GM12873 (cell line): ENCODE results near the gene KLHL33.

ENCODE experiments used
- TF ChIP-seq, protein P1 (sequence below): IDR thresholded peaks from 2 replicates; pipeline ENCODE4 v1.5.1; 2012; ENCODE audit warnings: low read depth, mild to moderate bottlenecking, moderate library complexity, low read length, control low read depth; ENCODE audit not compliant: insufficient read depth; ENCODE audit errors: missing control alignments

KLHL33 gene

DNA sequence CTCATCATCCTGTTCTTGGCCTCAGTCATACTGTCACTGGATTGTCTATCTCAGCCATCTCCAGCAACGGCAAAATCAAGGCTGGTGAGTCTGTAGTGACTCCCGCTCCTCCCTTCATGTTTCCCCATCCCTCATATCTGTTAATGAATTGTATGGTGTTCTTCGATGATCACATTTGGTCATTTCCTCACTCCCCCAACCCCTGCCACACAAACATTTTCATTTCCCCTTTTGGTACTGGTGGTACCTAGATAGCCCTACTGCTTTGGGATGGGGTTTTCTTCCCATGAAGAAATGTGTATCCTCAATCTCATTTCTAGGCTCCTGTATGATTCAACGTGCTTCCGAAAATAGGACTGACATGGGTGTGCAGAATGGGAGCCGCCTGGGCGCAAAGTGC lies 2.7 kb upstream of the KLHL33 start:
- TF ChIP-seq, protein P1, sequence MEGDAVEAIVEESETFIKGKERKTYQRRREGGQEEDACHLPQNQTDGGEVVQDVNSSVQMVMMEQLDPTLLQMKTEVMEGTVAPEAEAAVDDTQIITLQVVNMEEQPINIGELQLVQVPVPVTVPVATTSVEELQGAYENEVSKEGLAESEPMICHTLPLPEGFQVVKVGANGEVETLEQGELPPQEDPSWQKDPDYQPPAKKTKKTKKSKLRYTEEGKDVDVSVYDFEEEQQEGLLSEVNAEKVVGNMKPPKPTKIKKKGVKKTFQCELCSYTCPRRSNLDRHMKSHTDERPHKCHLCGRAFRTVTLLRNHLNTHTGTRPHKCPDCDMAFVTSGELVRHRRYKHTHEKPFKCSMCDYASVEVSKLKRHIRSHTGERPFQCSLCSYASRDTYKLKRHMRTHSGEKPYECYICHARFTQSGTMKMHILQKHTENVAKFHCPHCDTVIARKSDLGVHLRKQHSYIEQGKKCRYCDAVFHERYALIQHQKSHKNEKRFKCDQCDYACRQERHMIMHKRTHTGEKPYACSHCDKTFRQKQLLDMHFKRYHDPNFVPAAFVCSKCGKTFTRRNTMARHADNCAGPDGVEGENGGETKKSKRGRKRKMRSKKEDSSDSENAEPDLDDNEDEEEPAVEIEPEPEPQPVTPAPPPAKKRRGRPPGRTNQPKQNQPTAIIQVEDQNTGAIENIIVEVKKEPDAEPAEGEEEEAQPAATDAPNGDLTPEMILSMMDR, result no peak

- TF ChIP-seq, protein P1, result no peak
These were observed 393 bp upstream of the KLHL33 start for GRCh38 chr14:20436363-20436755.

DNA sequence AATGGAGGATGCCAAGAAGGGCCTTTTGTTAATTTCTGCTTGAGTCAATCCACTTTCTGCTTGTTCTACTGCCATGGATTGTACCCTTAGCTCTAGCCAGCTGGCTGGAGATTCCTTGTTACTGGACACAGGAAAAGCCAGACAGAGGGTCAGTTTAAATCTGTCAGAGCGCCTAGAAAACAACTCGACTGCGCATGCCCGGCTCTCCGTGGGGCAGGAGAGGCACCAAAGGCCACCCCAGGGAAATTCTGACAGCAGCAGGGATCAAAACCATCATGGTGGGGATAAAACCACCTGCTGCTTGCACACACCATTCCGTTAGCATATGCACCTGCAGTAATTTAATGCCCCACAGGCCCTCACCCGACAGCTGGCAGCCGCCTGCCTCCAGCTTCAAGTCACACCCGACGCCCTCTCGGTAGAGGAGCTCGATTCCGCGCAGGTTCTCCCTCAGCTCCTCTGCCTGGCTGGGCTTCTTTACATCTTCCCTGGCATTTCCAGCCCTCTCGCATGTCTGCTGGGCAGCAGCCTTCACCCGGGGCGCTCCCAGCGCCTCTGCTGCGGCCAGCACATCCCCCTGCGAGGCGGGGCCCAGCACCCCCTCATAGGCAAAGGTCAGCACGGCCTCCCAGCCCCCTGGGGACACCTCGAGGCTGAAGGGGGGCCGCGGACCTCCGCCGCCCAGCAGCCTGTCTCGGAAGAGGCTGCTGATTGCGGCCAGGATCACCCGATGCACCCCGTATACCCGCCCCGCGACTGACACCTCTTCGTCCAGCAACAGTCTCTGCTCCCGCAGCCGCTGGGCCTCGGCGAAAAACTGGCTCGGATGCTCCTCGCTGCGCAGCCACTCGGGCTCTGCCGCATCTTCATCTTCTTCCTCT lies 1.0 kb downstream of the KLHL33 start:
- TF ChIP-seq, protein P1, result no peak

- TF ChIP-seq, protein P1, result no peak
These were observed 5.9 kb downstream of the KLHL33 start for GRCh38 chr14:20429801-20430669.

GRCh38 chr14:20428802-20429201 lies 7.2 kb downstream of the KLHL33 start:
- TF ChIP-seq, protein P1, result no peak

DNA sequence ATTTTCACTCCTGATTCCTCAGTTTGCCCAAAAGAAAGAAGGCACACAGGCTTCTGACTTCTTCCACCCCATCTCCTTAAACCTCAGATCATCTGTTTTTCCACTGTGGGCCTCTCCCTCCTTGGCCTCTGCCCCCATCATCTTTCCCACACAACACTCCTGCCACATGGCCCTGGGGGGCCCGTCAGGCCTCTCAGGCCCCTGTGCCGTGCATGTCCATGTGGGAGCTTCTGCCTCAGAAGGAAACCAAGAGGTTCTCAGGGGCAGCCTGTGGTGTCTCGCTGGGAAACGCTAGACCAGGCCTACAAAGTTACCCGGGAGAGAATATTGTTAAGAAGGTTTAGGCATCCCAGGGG lies 8.0 kb downstream of the KLHL33 start:
- TF ChIP-seq, protein P1, result no peak
